Endothelial cell (in vitro differentiated cells): ENCODE measurements around the gene CLIC1. TPM values are rescaled to one million over a fixed set of nuclear protein-coding genes. Genes with fewer than 3 reads are reported as not detected.

Source experiments
- DNase-seq: peaks from one replicate; pipeline ENCODE4 v3.0.0; 2021; ENCODE audit warnings: low spot score
- H3K27ac Mint-ChIP-seq: one replicate; pipeline ENCODE4 v1.8.0; 2021; ENCODE audit warnings: mixed read lengths, inconsistent platforms; ENCODE audit not compliant: unreplicated experiment
- H3K27me3 Mint-ChIP-seq: one replicate; pipeline ENCODE4 v1.8.0; 2021; ENCODE audit warnings: mild to moderate bottlenecking, moderate library complexity, mixed read lengths, inconsistent platforms; ENCODE audit not compliant: unreplicated experiment
- H3K36me3 Mint-ChIP-seq: one replicate; pipeline ENCODE4 v1.8.0; 2021; ENCODE audit warnings: mild to moderate bottlenecking, low read depth, mixed read lengths, inconsistent platforms; ENCODE audit not compliant: unreplicated experiment
- H3K4me1 Mint-ChIP-seq: one replicate; pipeline ENCODE4 v1.8.0; 2021; ENCODE audit warnings: mild to moderate bottlenecking, mixed read lengths, inconsistent platforms; ENCODE audit not compliant: unreplicated experiment
- H3K4me3 Mint-ChIP-seq: one replicate; pipeline ENCODE4 v1.8.0; 2021; ENCODE audit warnings: mild to moderate bottlenecking, mixed read lengths, inconsistent platforms; ENCODE audit not compliant: unreplicated experiment
- H3K9me3 Mint-ChIP-seq: one replicate; pipeline ENCODE4 v1.8.0; 2021; ENCODE audit warnings: mixed read lengths, inconsistent platforms; ENCODE audit not compliant: unreplicated experiment
- microRNA-seq: library from miRNA; unstranded; fragments of <30 nt; microRNA quantifications from one replicate; pipeline ENCODE4, GENCODE V29; 2020; ENCODE audit not compliant: unreplicated experiment
- total RNA-seq: library from RNA; stranded (reverse); fragmentation: NEBNext Ultra II Directional; extraction: Animal tissue kit (Norgen Biotek cat#: 25700); gene quantifications from one replicate; pipeline ENCODE4 v1.2.1, GENCODE V29; 2021; ENCODE audit not compliant: unreplicated experiment
- TF ChIP-seq, protein P1 (sequence below): fragments of 200-600 bp; sonication (generic); IDR thresholded peaks from one replicate; pipeline ENCODE4 v1.5.0; 2021; ENCODE audit warnings: antibody characterized with exemption; ENCODE audit not compliant: unreplicated experiment

CLIC1 gene
- total RNA-seq, 1 donor from 2014 or later = 420 TPM

- TF ChIP-seq, protein P1, sequence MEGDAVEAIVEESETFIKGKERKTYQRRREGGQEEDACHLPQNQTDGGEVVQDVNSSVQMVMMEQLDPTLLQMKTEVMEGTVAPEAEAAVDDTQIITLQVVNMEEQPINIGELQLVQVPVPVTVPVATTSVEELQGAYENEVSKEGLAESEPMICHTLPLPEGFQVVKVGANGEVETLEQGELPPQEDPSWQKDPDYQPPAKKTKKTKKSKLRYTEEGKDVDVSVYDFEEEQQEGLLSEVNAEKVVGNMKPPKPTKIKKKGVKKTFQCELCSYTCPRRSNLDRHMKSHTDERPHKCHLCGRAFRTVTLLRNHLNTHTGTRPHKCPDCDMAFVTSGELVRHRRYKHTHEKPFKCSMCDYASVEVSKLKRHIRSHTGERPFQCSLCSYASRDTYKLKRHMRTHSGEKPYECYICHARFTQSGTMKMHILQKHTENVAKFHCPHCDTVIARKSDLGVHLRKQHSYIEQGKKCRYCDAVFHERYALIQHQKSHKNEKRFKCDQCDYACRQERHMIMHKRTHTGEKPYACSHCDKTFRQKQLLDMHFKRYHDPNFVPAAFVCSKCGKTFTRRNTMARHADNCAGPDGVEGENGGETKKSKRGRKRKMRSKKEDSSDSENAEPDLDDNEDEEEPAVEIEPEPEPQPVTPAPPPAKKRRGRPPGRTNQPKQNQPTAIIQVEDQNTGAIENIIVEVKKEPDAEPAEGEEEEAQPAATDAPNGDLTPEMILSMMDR = no peak
- H3K4me1 Mint-ChIP-seq = peaks cover 20% of the 10 kb centered on the region
- no peak for DNase-seq
- H3K4me3 Mint-ChIP-seq = peak overlapping the region; percentile 86
- H3K27ac Mint-ChIP-seq = no peak overlapping the region
- H3K9me3 Mint-ChIP-seq = no peaks in the 10 kb centered on the region
- H3K36me3 Mint-ChIP-seq = peaks cover 10% of the 10 kb centered on the region
- H3K27me3 Mint-ChIP-seq = peaks cover 11% of the 10 kb centered on the region
Measured at GRCh38 chr6:31683591-31683990, 52.7 kb downstream of the CLIC1 start.

- Mint-ChIP-seq H3K4me3 (peak overlapping the region; percentile 84), H3K9me3 (no peaks in the 10 kb centered on the region), H3K4me1 (peaks cover 24% of the 10 kb centered on the region), H3K27me3 (peaks cover 13% of the 10 kb centered on the region), H3K36me3 (peaks cover 17% of the 10 kb centered on the region), H3K27ac (peak overlapping the region; percentile 88)
- DNase-seq = peak; percentile 45
- TF ChIP-seq, protein P1 = no peak
Measured at GRCh38 chr6:31681135-31681671, 55.1 kb downstream of the CLIC1 start.

Small RNA genes lying within 50 kb of the gene (microRNA-seq; reads per million reads assigned to microRNA genes)
- gene MIR4646 = 4.3 reads per million, percentile 46 among the genes with 10 or more reads in this experiment

Other genes with a start within 250 kb of the CLIC1 start
- gene MICB, start 238.4 kb downstream of the CLIC1 start, total RNA-seq = 3.6 TPM
- not detected for gene MCCD1, start 207.6 kb downstream of the CLIC1 start, total RNA-seq
- gene DDX39B, start 194.5 kb downstream of the CLIC1 start, total RNA-seq = 336 TPM
- gene ATP6V1G2, start 189.9 kb downstream of the CLIC1 start, total RNA-seq = 1.8 TPM
- gene NFKBIL1, start 188.9 kb downstream of the CLIC1 start, total RNA-seq = 13.4 TPM
- not detected for gene LTA, start 164.2 kb downstream of the CLIC1 start, total RNA-seq
- not detected for gene TNF, start 161.0 kb downstream of the CLIC1 start, total RNA-seq
- gene LTB, start 154.1 kb downstream of the CLIC1 start, total RNA-seq = not detected
- gene LST1, start 150.3 kb downstream of the CLIC1 start, total RNA-seq = 1.7 TPM
- gene NCR3, start 143.5 kb downstream of the CLIC1 start, total RNA-seq = not detected
- 22.8 TPM for gene AIF1, start 121.3 kb downstream of the CLIC1 start, total RNA-seq
- gene PRRC2A, start 115.8 kb downstream of the CLIC1 start, total RNA-seq = 149 TPM
- gene BAG6, start 83.9 kb downstream of the CLIC1 start, total RNA-seq = 312 TPM
- gene APOM, start 80.6 kb downstream of the CLIC1 start, total RNA-seq = 0.92 TPM
- 13.1 TPM for gene C6orf47, start 75.8 kb downstream of the CLIC1 start, total RNA-seq
- gene GPANK1, start 71.5 kb downstream of the CLIC1 start, total RNA-seq = 8.9 TPM
- 164 TPM for gene CSNK2B, start 70.5 kb downstream of the CLIC1 start, total RNA-seq
- gene LY6G5B, start 66.6 kb downstream of the CLIC1 start, total RNA-seq = 16.3 TPM
- gene LY6G5C, start 55.5 kb downstream of the CLIC1 start, total RNA-seq = 22.0 TPM
- 54.7 TPM for gene ABHD16A, start 33.2 kb downstream of the CLIC1 start, total RNA-seq
- gene LY6G6F, start 29.7 kb downstream of the CLIC1 start, total RNA-seq = not detected
- not detected for gene LY6G6D, start 21.2 kb downstream of the CLIC1 start, total RNA-seq
- 0.28 TPM for gene LY6G6C, start 14.8 kb downstream of the CLIC1 start, total RNA-seq
- not detected for gene MPIG6B, start 13.2 kb downstream of the CLIC1 start, total RNA-seq
- gene DDAH2, start 7.2 kb downstream of the CLIC1 start, total RNA-seq = 145 TPM
- gene MSH5, start 3.5 kb upstream of the CLIC1 start, total RNA-seq = 16.1 TPM
- 2.4 TPM for gene SAPCD1, start 26.1 kb upstream of the CLIC1 start, total RNA-seq
- 0.74 TPM for gene VWA7, start 40.8 kb upstream of the CLIC1 start, total RNA-seq
- gene VARS1, start 59.2 kb upstream of the CLIC1 start, total RNA-seq = 53.0 TPM
- gene LSM2, start 70.4 kb upstream of the CLIC1 start, total RNA-seq = 57.1 TPM
- gene HSPA1L, start 78.8 kb upstream of the CLIC1 start, total RNA-seq = 0.82 TPM
- 27.2 TPM for gene HSPA1A, start 79.0 kb upstream of the CLIC1 start, total RNA-seq
- gene HSPA1B, start 91.2 kb upstream of the CLIC1 start, total RNA-seq = 19.8 TPM
- 31.9 TPM for gene NEU1, start 126.3 kb upstream of the CLIC1 start, total RNA-seq
- gene SLC44A4, start 142.5 kb upstream of the CLIC1 start, total RNA-seq = 1.6 TPM
- gene EHMT2, start 161.2 kb upstream of the CLIC1 start, total RNA-seq = 53.4 TPM
- 9.0 TPM for gene ZBTB12, start 165.6 kb upstream of the CLIC1 start, total RNA-seq
- 0.82 TPM for gene C2, start 191.2 kb upstream of the CLIC1 start, total RNA-seq
- not detected for gene CFB, start 209.6 kb upstream of the CLIC1 start, total RNA-seq
- gene NELFE, start 222.4 kb upstream of the CLIC1 start, total RNA-seq = 47.8 TPM
- gene SKIC2, start 222.6 kb upstream of the CLIC1 start, total RNA-seq = 63.4 TPM
- gene DXO, start 235.6 kb upstream of the CLIC1 start, total RNA-seq = 12.6 TPM
- 6.1 TPM for gene C4A, start 245.5 kb upstream of the CLIC1 start, total RNA-seq